Central memory CD4-positive, alpha-beta T cell (primary cell): ENCODE measurements around the gene KATNBL1.

Experiments used
- DNase-seq: peaks from one replicate; pipeline ENCODE4 v3.0.0; 2022

KATNBL1 gene

GRCh38 chr15:34114215-34114614, 95.7 kb downstream of the KATNBL1 start:
- no peak for DNase-seq

GRCh38 chr15:34111488-34111887, 98.4 kb downstream of the KATNBL1 start:
- no peak for DNase-seq

DNA sequence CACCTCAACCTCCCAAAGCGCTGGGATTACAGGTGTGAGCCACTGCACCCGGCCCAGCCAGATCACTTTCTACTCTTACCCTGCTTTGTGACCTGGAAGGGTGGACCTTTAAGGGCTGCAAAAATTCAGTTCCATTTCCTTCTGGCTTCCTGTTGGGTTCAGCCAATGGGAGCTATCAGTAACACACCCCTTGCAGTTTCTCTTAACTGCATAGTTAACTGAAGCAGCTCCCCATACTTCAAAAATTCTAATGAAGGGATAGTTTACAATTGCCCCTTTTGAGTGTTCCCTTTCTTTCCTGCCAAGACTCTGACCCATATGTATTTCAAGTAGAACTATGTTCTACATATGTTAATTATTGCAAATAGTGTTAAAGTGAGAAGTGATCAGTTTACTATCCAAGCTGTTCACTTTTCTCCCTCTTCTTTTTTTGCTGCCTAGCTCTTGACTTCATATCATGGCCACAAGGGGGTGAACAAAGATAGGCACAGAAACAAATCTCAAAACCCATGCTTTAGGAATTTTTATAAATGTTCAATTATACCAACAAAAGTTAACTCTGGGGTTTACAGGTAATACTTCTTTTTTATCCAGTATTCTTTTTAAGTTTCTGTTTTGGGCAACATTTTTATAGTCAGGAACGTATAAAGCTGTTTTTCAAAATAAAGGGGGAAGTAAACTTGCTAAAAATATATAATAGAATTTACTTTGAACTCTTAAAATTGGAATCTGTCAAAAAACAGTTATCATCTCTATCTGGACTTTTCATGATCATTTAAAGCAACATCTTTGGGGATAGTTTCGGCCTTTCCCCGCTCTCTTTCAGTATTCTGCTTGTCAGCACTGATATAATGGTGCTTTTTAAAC, 99.9 kb downstream of the KATNBL1 start:
- DNase-seq: no peak

DNA sequence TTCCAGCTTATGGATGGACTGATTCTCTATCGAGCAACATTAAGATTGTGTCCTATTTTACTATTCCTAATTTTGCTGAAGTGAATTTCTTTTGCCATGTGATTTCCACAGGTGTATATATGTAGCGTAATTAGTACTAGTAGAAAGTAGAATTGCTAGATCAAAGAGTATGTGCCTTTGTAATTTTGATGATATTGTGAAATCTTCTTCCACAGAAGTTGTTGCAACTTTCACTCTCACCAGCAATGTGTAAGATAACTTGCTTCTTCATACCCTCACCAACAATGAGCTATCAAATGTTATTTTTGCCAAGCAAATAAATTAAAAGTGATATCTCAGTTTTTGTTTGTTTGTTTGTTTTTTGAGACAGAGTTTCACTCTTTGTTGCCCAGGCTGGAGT, 102.6 kb downstream of the KATNBL1 start:
- DNase-seq: no peak

GRCh38 chr15:34106423-34106822, 103.5 kb downstream of the KATNBL1 start:
- no peak for DNase-seq

DNA sequence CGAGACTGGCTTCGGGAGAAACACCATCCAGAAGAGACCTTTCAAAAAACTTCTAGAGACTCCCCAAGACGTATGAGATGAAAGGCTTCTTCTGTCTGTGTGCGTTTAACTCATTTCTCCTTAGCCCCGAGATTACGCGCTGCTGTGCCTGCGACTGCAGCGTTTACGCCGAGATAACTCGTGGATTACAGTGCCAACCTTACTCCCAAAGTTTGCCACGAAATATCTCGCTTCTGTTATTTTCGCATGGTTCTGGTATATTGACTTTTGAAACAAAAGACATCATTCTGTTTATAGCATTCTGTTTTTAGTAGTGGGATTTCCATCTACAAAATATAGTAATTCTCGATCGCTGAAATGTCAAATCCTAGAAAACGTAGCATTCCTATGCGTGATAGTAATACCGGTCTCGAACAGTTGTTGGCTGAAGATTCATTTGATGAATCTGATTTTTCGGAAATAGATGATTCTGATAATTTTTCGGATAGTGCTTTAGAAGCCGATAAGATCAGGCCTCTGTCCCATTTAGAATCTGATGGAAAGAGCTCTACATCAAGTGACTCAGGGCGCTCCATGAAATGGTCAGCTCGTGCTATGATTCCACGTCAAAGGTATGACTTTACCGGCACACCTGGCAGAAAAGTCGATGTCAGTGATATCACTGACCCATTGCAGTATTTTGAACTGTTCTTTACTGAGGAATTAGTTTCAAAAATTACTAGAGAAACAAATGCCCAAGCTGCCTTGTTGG, 107.5 kb downstream of the KATNBL1 start:
- no peak for DNase-seq

DNA sequence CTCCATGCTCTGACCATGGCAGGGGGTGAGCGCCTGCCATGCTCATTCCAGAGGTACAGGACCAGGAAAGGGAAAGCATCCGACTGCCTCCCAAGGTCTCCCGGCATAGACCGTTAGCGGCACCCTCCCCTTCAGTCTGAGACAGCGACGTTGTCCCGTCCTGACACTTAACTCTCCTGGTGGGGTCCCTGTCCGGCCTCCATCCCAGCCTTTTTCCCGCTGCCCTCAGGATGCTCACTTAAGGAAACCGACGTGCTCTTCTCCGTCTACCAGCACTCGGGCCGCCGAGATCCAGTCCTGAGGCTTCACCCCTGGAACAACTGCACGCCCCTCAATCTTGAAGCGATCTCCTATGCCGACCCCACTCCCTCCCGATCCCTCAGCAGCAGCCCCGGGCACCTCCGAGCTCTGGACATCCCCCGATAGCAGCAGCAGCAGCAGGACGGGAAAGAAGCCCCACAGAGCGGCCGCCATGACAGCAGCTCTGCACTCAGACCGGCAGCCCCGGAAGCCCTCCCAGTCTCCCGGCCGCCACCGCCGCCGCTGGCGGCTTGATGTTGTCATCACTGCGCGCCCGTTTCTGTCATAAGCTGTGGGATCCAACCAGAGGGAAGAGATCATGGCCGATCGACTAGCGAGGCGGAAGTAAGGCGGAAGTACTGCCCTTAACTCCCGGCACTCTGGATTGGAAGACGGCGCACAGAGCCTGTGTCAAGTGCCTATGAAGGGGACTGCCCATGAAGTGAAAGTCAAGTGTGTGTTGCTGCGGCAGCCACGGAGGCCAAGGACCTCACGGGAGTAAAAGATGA, 108.3 kb downstream of the KATNBL1 start, which contains the start of the genes EMC7 and PGBD4:
Gene EMC7, minus strand, starts transcription at position 497 of the 809 bp plus-strand sequence. Its CDS starts 23 bp downstream, at position 474.
Gene PGBD4, plus strand, starts transcription at position 718 of the 809 bp plus-strand sequence. CDS start 449 bp downstream, outside the sequence.
- peak; percentile 99 for DNase-seq

DNA sequence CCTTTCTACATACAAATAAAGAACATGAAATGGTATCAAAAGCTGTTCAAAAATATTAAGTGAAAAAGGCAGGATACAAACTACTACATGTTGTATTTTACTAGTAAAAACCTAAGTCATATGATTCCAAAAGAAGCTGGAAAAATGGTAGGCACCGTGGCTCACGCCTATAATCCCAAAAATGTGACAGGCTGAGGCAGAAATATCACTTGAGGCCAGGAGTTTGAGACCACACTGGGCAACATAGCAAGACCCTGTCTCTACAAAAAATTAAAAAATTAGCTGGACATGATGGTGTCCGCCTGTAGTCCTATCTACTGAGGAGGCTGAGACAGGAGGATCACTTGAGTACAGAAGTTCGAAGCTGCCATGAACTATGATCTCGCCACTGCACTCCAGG, 110.0 kb downstream of the KATNBL1 start:
- DNase-seq: no peak
